GM20000 (cell line): ENCODE measurements around the gene SLC26A8.

Source experiments
- DNase-seq: peaks from one replicate; pipeline ENCODE4 v3.0.0; 2012; ENCODE audit warnings: low spot score
- TF ChIP-seq, protein P1 (sequence below): IDR thresholded peaks from 2 replicates; pipeline ENCODE4 v1.5.1; 2012; ENCODE audit warnings: mild to moderate bottlenecking, control low read depth; ENCODE audit errors: extremely low read depth, missing control alignments

SLC26A8 gene

GRCh38 chr6:35907750-35908149 lies 116.7 kb downstream of the SLC26A8 start:
- no peak for DNase-seq

GRCh38 chr6:35906499-35906846 lies 118.0 kb downstream of the SLC26A8 start:
- TF ChIP-seq, protein P1, sequence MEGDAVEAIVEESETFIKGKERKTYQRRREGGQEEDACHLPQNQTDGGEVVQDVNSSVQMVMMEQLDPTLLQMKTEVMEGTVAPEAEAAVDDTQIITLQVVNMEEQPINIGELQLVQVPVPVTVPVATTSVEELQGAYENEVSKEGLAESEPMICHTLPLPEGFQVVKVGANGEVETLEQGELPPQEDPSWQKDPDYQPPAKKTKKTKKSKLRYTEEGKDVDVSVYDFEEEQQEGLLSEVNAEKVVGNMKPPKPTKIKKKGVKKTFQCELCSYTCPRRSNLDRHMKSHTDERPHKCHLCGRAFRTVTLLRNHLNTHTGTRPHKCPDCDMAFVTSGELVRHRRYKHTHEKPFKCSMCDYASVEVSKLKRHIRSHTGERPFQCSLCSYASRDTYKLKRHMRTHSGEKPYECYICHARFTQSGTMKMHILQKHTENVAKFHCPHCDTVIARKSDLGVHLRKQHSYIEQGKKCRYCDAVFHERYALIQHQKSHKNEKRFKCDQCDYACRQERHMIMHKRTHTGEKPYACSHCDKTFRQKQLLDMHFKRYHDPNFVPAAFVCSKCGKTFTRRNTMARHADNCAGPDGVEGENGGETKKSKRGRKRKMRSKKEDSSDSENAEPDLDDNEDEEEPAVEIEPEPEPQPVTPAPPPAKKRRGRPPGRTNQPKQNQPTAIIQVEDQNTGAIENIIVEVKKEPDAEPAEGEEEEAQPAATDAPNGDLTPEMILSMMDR = no peak
- DNase-seq = no peak

More at GRCh38 chr6:35907750-35908149, 116.7 kb downstream of the SLC26A8 start:
- TF ChIP-seq, protein P1 = no peak

DNA sequence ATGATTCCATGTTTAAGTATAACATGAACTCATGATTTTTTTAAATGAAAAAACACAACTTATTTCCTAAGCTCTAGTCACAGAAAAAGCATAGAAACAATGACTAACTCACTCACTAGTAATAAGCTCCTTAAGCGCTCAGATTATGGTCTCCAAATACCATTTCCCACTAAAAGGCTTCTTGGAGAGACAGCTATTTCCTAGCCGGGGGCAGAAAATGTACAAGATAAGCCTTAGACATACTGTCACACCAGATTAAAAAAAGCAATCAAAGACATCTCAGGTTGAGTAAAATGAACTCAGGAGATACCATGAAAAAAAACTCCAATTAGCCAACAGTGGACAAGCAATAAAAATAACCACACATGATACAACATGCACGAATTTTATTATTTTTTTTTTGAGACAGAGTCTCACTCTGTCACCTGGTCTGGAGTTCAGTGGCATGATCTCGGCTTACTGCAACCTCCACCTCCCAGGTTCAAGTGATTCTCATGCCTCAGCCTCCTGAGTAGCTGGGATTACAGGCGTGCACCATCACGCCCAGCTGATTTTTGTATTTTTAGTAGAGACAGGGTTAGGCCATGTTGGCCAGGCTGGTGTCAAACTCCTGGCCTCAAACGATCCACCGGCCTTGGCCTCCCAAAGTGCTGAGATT lies 118.5 kb downstream of the SLC26A8 start:
- TF ChIP-seq, protein P1 = no peak
- DNase-seq = no peak

DNA sequence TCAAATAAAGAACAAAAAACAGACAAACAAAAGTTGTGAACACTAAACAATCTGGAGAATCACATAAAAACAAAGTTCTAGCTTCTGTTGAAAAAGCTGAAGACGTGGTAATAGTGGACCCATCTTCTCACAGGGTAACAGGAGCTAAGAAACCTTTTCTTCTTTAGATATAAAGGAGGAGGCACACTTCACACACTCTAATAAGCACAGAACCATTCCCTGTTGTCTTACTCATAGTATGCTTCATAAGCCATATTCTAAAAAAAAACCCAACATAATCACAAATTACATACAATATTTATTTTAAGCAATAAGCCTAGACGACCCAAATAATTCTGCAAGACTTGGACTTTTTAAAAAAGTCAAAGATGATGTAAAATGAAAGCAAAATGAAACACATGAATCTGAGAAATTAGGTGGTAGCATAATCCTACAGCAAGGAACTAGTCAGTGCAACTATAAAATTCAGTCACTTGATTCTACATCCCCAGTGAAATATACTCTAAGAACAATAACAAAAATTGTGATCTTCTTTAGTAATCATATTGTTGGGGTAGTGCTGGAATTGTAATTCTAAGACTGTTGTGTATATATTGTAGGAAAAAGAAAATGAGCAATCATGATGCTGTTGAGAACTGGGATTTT lies 119.2 kb downstream of the SLC26A8 start:
- TF ChIP-seq, protein P1 = no peak
- DNase-seq = no peak

DNA sequence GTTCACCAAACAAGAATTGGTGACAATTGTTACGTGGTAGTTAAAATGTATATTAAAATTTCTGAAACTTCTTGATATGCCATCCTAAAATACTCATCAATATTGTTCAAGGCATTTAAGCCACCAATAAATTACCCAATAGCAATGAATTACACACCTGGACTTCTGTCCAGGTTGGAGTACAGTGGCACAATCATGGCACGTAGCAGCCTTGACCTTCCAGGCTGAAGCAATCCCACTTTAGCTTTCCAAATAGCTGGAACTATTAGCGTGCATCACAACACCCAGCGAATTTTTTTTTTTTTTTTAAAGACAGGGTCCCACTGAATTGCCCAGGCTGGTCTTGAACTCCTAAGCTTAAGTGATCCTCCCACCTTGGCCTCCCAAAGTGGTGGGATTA lies 120.8 kb downstream of the SLC26A8 start:
- DNase-seq = no peak
- TF ChIP-seq, protein P1 = no peak

- TF ChIP-seq, protein P1 = no peak
- no peak for DNase-seq
Measured at GRCh38 chr6:35900448-35900847, 124.0 kb downstream of the SLC26A8 start.

- TF ChIP-seq, protein P1 = no peak
- DNase-seq = no peak
Measured at GRCh38 chr6:35898003-35898402, 126.4 kb downstream of the SLC26A8 start.
